HepG2 (cell line): ENCODE measurements around the gene GNG5. TPM values are rescaled to one million over a fixed set of nuclear protein-coding genes. Genes with fewer than 3 reads are reported as not detected.

Source experiments
- ARNTL ChIP-seq: sonication (generic); formaldehyde crosslinking; IDR thresholded peaks from 2 replicates; pipeline ENCODE4 v1.4.0; 2020; ENCODE audit warnings: mild to moderate bottlenecking, missing genetic modification reagents
- CEBPB ChIP-seq: IDR thresholded peaks from 2 replicates; pipeline ENCODE4 v1.6.1; 2011; ENCODE audit warnings: low read depth, low read length, improper control_type of control experiment, borderline replicate concordance
- CHCHD3 ChIP-seq: sonication (generic); formaldehyde crosslinking; IDR thresholded peaks from 2 replicates; pipeline ENCODE4 v1.8.0; 2022; ENCODE audit warnings: mild to moderate bottlenecking, missing genetic modification reagents, moderate library complexity
- DMAP1 ChIP-seq: IDR thresholded peaks from 2 replicates; pipeline ENCODE4 v1.6.1; 2016
- KAT7 ChIP-seq: IDR thresholded peaks from 2 replicates; pipeline ENCODE4 v1.6.1; 2018; ENCODE audit warnings: borderline replicate concordance, missing compliant biosample characterization
- MAFF ChIP-seq: IDR thresholded peaks from 2 replicates; pipeline ENCODE4 v1.6.1; 2011; ENCODE audit warnings: low read depth, low read length, improper control_type of control experiment
- NKX3-1 ChIP-seq: sonication (generic); formaldehyde crosslinking; IDR thresholded peaks from 2 replicates; pipeline ENCODE4 v1.5.0; 2020; ENCODE audit warnings: missing genetic modification reagents
- PCBP2 ChIP-seq: fragments of 200-400 bp; formaldehyde crosslinking; optimal IDR thresholded peaks from 2 replicates; pipeline ENCODE3; 2018; ENCODE audit warnings: low read length, low read depth; ENCODE audit not compliant: poor library complexity, severe bottlenecking
- PPARG ChIP-seq: conservative IDR thresholded peaks from 2 replicates; pipeline ENCODE4 v1.6.1; 2016; ENCODE audit warnings: missing biosample characterization, missing genetic modification reagents
- RBM39 ChIP-seq: fragments of 200-400 bp; formaldehyde crosslinking; IDR thresholded peaks from one replicate; pipeline ENCODE4 v1.6.1; 2018; ENCODE audit warnings: antibody characterized with exemption, mild to moderate bottlenecking, low read depth, low read length; ENCODE audit not compliant: poor library complexity, severe bottlenecking
- SOX13 ChIP-seq, 3 experiments: fragments of 450-650 bp in 1 of 3; sonication (generic) in 1 of 3; formaldehyde crosslinking in 1 of 3; IDR thresholded peaks in 2 of 3; conservative IDR thresholded peaks in 1 of 3; 2 replicates each; pipeline versions ENCODE4 v1.5.0 to v1.6.1; 2016 to 2020; ENCODE audit warnings: antibody characterized with exemption in 1 of 3, mild to moderate bottlenecking in 1 of 3, missing compliant biosample characterization in 1 of 3, missing genetic modification reagents in 1 of 3, moderate library complexity in 1 of 3
- STAT5B ChIP-seq: sonication (generic); formaldehyde crosslinking; IDR thresholded peaks from 2 replicates; pipeline ENCODE4 v1.4.0; 2020; ENCODE audit warnings: missing genetic modification reagents
- SUZ12 ChIP-seq: fragments of 150-350 bp; IDR thresholded peaks from 2 replicates; pipeline ENCODE4 v1.6.1; 2014; ENCODE audit warnings: low read depth, low read length
- TEF ChIP-seq: sonication (generic); formaldehyde crosslinking; IDR thresholded peaks from 2 replicates; pipeline ENCODE4 v1.5.0; 2020; ENCODE audit warnings: missing genetic modification reagents
- TFAP4 ChIP-seq: sonication (generic); IDR thresholded peaks from 2 replicates; pipeline ENCODE4 v1.6.1; 2016; ENCODE audit warnings: low read depth, borderline replicate concordance
- TGIF2 ChIP-seq: IDR thresholded peaks from 2 replicates; pipeline ENCODE4 v1.6.1; 2016; ENCODE audit warnings: control low read depth, missing compliant biosample characterization
- TP53 ChIP-seq: sonication (generic); formaldehyde crosslinking; conservative IDR thresholded peaks from 2 replicates; pipeline ENCODE4 v1.4.0; 2020; ENCODE audit warnings: missing genetic modification reagents
- YEATS2 ChIP-seq: sonication (generic); formaldehyde crosslinking; IDR thresholded peaks from 2 replicates; pipeline ENCODE4 v1.4.0; 2020; ENCODE audit warnings: missing genetic modification reagents, borderline replicate concordance
- ZBTB8A ChIP-seq: sonication (generic); formaldehyde crosslinking; IDR thresholded peaks from 2 replicates; pipeline ENCODE4 v1.4.0; 2020; ENCODE audit warnings: mild to moderate bottlenecking, low read depth, missing genetic modification reagents, borderline replicate concordance
- ZIK1 ChIP-seq: sonication (generic); formaldehyde crosslinking; IDR thresholded peaks from 2 replicates; pipeline ENCODE4 v1.5.0; 2020; ENCODE audit warnings: mild to moderate bottlenecking, low read depth, missing genetic modification reagents, borderline replicate concordance
- ZMYM2 ChIP-seq: sonication (generic); formaldehyde crosslinking; IDR thresholded peaks from 2 replicates; pipeline ENCODE4 v1.8.0; 2022; ENCODE audit warnings: mild to moderate bottlenecking, missing genetic modification reagents
- ZNF207 ChIP-seq: fragments of 450-650 bp; IDR thresholded peaks from 2 replicates; pipeline ENCODE4 v1.6.1; 2016; ENCODE audit warnings: antibody characterized with exemption, borderline replicate concordance
- ZNF274 ChIP-seq: sonication (generic); formaldehyde crosslinking; IDR thresholded peaks from 2 replicates; pipeline ENCODE4 v1.5.1; 2020; ENCODE audit warnings: mild to moderate bottlenecking, missing genetic modification reagents
- ZNF317 ChIP-seq: sonication (generic); formaldehyde crosslinking; IDR thresholded peaks from 2 replicates; pipeline ENCODE4 v1.5.0; 2020; ENCODE audit warnings: mild to moderate bottlenecking, missing genetic modification reagents
- ZNF331 ChIP-seq: sonication (generic); formaldehyde crosslinking; IDR thresholded peaks from 2 replicates; pipeline ENCODE4 v1.4.0; 2020; ENCODE audit warnings: missing genetic modification reagents
- ZNF678 ChIP-seq: sonication (generic); formaldehyde crosslinking; IDR thresholded peaks from 2 replicates; pipeline ENCODE4 v1.4.0; 2020; ENCODE audit warnings: mild to moderate bottlenecking, missing genetic modification reagents
- ZNF790 ChIP-seq: sonication (generic); formaldehyde crosslinking; IDR thresholded peaks from 2 replicates; pipeline ENCODE4 v1.8.0; 2022; ENCODE audit warnings: missing genetic modification reagents, mild to moderate bottlenecking, borderline replicate concordance
- polyA plus RNA-seq, 8 experiments: library from polyadenylated mRNA; depleted of rRNA in 3 of 8; stranded (reverse) in 7 of 8; unstranded in 1 of 8; fragments of >200 nt; fragmentation: Illumina TruSeq in 4 of 8; extraction: Trizol in 4 of 8; gene quantifications; 2 replicates each; pipeline versions ENCODE4 v1.2.1 to v1.2.3, GENCODE V29; 2011 to 2016; ENCODE audit warnings: low read depth in 4 of 8, missing spikeins in 1 of 8, mixed read lengths in 1 of 8; ENCODE audit not compliant: insufficient read depth in 1 of 8
- total RNA-seq, 5 experiments: library from RNA; depleted of rRNA; stranded (reverse); fragments of >200 nt; fragmentation: Illumina TruSeq; extraction: Trizol; gene quantifications; 2 replicates each; pipeline ENCODE4 v1.2.3, GENCODE V29; 2016; ENCODE audit warnings: low read depth in 1 of 5
- TF ChIP-seq, protein P1 (sequence below): sonication (generic); formaldehyde crosslinking; IDR thresholded peaks from 2 replicates; pipeline ENCODE4 v1.5.0; 2020; ENCODE audit warnings: mild to moderate bottlenecking, missing genetic modification reagents

GNG5 gene
- total and polyA plus RNA-seq, 2 of the 13 experiments (the other 11 are each of a cell fraction or from before 2014, with no cell fraction given), result 103 to 137 TPM

DNA sequence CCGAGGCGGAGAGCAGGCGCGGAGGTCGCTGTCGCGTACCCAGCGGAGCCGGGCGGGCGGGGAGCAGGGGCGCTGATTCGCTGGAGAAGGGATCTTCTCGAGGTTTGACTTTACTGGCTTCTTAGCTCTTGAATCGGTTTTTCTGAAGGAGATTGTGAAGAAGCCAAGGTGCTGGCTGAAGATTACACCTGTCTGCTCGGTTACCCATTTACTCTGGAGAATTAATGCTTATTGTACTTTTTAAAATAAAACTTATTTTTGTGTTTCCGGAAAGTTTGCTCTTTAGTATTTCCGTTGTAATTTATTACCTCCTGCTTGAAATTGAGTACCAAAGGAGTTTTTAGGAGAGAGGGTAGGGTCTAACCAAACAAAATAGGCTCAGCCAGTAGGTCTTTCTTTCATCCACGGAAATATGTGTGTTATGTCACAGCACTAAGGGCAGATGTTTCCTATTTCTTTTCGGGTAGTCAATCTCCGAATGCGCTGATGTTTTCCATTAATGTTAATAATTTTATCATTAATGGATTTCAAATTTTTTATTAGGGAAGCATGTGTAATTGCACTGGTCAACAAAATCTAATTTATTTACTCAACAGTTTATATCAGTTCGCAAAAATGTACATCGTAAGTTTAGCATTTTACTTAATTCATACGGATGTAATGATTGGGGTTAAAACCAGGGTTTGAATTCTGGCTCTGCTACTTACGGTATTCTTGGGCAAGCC, 510 bp upstream of the GNG5 start (continued):
- TF ChIP-seq YEATS2 (CRISPR knock-in tag), result no peak
- TF ChIP-seq STAT5B (CRISPR knock-in tag), result no peak
- TF ChIP-seq, protein P1, sequence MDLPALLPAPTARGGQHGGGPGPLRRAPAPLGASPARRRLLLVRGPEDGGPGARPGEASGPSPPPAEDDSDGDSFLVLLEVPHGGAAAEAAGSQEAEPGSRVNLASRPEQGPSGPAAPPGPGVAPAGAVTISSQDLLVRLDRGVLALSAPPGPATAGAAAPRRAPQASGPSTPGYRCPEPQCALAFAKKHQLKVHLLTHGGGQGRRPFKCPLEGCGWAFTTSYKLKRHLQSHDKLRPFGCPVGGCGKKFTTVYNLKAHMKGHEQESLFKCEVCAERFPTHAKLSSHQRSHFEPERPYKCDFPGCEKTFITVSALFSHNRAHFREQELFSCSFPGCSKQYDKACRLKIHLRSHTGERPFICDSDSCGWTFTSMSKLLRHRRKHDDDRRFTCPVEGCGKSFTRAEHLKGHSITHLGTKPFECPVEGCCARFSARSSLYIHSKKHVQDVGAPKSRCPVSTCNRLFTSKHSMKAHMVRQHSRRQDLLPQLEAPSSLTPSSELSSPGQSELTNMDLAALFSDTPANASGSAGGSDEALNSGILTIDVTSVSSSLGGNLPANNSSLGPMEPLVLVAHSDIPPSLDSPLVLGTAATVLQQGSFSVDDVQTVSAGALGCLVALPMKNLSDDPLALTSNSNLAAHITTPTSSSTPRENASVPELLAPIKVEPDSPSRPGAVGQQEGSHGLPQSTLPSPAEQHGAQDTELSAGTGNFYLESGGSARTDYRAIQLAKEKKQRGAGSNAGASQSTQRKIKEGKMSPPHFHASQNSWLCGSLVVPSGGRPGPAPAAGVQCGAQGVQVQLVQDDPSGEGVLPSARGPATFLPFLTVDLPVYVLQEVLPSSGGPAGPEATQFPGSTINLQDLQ (CRISPR knock-in tag), result no peak
- TF ChIP-seq ARNTL (CRISPR knock-in tag), result no peak
- no peak for TF ChIP-seq TFAP4
- 0 out of 2 replicates have a peak, but pooled peaks have one; percentile 12 for TF ChIP-seq KAT7 (CRISPR knock-in tag)
- no peak for TF ChIP-seq TEF (CRISPR knock-in tag)
- TF ChIP-seq NKX3-1 (CRISPR knock-in tag), result no peak
- no peak for TF ChIP-seq TGIF2
- TF ChIP-seq ZNF317 (CRISPR knock-in tag), result 0 out of 2 replicates have a peak, but pooled peaks have one; percentile 1
- TF ChIP-seq TP53 (CRISPR knock-in tag), result no peak
- no peak for TF ChIP-seq RBM39
- TF ChIP-seq ZNF331 (CRISPR knock-in tag), result no peak
- TF ChIP-seq ZNF678, result 0 out of 2 replicates have a peak, but pooled peaks have one; percentile 2
- TF ChIP-seq PCBP2, result no peak
- TF ChIP-seq DMAP1 (CRISPR knock-in tag), result no peak
- TF ChIP-seq ZBTB8A (CRISPR knock-in tag), result no peak
- no peak for TF ChIP-seq CEBPB
- TF ChIP-seq SOX13 (IDR thresholded peaks at IDR 0.05), result no peak
- no peak for TF ChIP-seq SOX13 (CRISPR knock-in tag; conservative IDR thresholded peaks at IDR 0.05 in 1 of 2, IDR thresholded peaks at IDR 0.05 in 1 of 2)
- no peak for TF ChIP-seq ZNF790
- no peak for TF ChIP-seq ZMYM2
- TF ChIP-seq PPARG, result no peak
- no peak for TF ChIP-seq ZNF274 (CRISPR knock-in tag)
- no peak for TF ChIP-seq CHCHD3 (CRISPR knock-in tag)
- TF ChIP-seq ZNF207, result no peak
- no peak for TF ChIP-seq SUZ12
- no peak for TF ChIP-seq ZIK1 (CRISPR knock-in tag)
- TF ChIP-seq MAFF, result no peak
